ENCODE results near the gene ADAM8.

ADAM8 gene

DNA sequence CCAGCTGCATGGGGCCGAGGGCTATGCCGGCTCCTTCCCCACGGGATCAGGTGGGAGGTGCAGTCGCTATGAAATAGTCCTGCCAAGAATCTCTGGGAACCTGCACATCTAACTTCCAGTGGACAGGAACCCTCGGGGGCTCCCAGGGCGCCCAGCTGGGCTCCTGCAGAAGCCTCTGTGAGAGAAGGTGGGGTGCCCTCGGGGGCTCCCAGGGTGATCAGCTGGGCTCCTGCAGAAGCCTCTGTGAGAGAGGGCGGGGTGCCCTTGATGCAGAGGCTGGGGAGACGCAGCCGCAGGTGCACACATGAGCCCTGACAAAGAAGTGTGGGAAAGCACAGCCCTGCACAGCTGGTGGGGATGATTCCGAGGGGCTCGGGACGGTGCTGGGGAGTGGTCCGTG is 33.1 kb downstream of the ADAM8 start:
- TF ChIP-seq CTCF (conservative IDR thresholded peaks at IDR 0.05; ENCODE audit: low read depth) = no peak
- POLR2A ChIA-PET (ENCODE audit: low non-redundant PET) = no interaction called here
- no peak overlapping the region for H3K27ac ChIP-seq
- CTCF ChIA-PET = no interaction called here
- no peak for DNase-seq (ENCODE audit: low spot score)

DNA sequence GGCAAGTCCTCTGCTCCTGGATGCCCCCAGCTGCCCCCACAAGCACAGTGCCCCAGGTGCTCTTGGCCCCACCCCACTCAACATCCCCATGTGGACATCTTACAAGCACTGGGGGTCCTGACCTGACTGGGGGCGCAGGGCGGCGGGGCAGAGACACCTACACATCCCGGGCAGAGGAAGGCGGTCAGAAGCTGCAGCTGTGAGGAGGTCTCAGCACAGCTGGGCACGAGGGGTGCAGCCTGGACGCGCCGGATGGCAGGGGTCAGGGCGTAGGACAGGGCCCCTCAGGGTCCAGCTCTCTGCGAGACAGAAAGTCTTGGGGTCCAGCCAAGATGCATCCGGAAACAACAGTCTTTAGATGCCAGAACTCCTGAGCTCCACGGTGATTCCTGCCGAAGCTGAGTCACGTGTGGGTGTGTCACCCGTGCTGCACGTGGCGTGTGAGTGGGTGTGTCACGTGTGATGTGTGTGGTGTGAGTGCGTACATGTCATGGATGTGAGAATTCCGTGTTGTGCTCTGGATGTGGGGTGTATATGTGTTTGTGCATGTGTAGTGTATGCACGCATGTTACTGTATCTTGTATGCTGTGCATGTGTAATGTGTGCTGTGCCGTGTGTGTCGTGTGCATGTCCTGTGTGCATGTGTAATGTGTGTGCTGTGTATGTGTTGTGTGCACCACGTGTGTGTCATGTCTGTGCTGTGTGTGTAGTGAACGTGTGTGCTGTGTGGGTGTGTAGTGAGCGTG is 33.9 kb downstream of the ADAM8 start:
- CTCF ChIA-PET = interaction anchor here (0.6 to 1.3 kb wide), 3 partner anchors 82 to 337 kb away, joined by 3 read pairs; no protein-coding TSS in a partner anchor
- POLR2A ChIA-PET (ENCODE audit: low non-redundant PET) = no interaction called here
- H3K27ac ChIP-seq = no peak overlapping the region
- no peak for DNase-seq (ENCODE audit: low spot score)
- TF ChIP-seq CTCF (conservative IDR thresholded peaks at IDR 0.05; ENCODE audit: low read depth) = no peak

GRCh38 chr10:133241501-133242205 is 35.0 kb downstream of the ADAM8 start:
- no peak for TF ChIP-seq CTCF (conservative IDR thresholded peaks at IDR 0.05; ENCODE audit: low read depth)
- H3K27ac ChIP-seq = no peak overlapping the region
- CTCF ChIA-PET = interaction anchor here (1.3 kb wide), 1 partner anchor 98 kb away, joined by 3 read pairs; no protein-coding TSS in a partner anchor
- DNase-seq (ENCODE audit: low spot score) = no peak
- POLR2A ChIA-PET (ENCODE audit: low non-redundant PET) = interaction anchor here (0.6 kb wide), 1 partner anchor 293 kb away, joined by 4 read pairs; no protein-coding TSS in a partner anchor

DNA sequence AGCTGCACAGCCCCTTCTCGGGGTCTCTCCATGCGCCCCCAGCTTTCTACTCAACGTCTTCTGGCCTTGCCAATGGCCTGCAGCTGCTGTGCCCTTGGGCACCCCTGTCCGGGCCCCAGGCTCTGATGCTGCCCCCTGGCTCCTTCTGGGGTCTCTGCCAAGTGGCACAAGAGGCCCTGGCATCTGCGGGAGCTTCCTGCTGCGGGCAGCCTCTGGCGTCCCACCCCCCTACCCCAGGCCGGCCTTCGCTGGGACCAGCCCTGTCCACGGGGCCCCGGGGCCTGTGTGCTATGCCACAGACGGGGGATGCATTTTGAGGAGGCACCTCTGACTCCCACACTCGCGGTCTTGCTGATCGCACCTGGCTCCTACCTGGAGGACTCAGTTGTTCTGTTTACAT is 36.7 kb downstream of the ADAM8 start:
- ChIA-PET CTCF (interaction anchor here (0.6 kb wide), 2 partner anchors 25 to 600 kb away, joined by 3 to 4 read pairs; no protein-coding TSS in a partner anchor), POLR2A (ENCODE audit: low non-redundant PET) (no interaction called here)
- DNase-seq (ENCODE audit: low spot score) = no peak
- no peak overlapping the region for H3K27ac ChIP-seq
- no peak for TF ChIP-seq CTCF (conservative IDR thresholded peaks at IDR 0.05; ENCODE audit: low read depth)

DNA sequence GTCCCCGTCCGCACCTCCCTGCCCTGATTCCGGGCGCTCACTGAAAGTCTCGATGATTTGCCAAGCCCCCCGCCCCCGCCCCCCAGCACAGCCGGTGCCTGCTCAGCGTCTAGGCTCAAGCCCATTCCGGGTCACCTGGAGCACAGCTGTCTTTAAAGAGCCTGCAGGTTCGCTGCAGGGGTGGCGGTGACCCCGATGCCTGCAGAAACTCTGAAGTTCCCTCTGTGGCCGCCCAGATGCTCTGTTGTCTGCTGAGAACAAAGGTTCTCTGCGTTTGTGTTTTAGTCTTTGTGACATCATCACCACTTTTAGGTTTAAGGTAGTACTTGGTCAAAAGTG is 38.2 kb downstream of the ADAM8 start:
- TF ChIP-seq CTCF (conservative IDR thresholded peaks at IDR 0.05; ENCODE audit: low read depth) = no peak
- no peak overlapping the region for H3K27ac ChIP-seq
- DNase-seq (ENCODE audit: low spot score) = no peak
- ChIA-PET CTCF (interaction anchor here (0.7 kb wide), 1 partner anchor 8 kb away, joined by 3 read pairs; no protein-coding TSS in a partner anchor), POLR2A (ENCODE audit: low non-redundant PET) (no interaction called here)

GRCh38 chr10:133237588-133238465 is 38.8 kb downstream of the ADAM8 start, which contains the start of gene VENTX:
Gene VENTX, plus strand, starts transcription at chr10:133237855. Its CDS starts 60 bp downstream, at chr10:133237915.
- ChIA-PET POLR2A (ENCODE audit: low non-redundant PET) (no interaction called here), CTCF (interaction anchor here (0.7 kb wide), 1 partner anchor 9 kb away, joined by 3 read pairs; no protein-coding TSS in a partner anchor)
- no peak for TF ChIP-seq CTCF (conservative IDR thresholded peaks at IDR 0.05; ENCODE audit: low read depth)
- no peak within 1 kb of the TSS for H3K27ac ChIP-seq
- no peak for DNase-seq (ENCODE audit: low spot score)
